Upper lobe of left lung (tissue), 4 donors: ENCODE data around the gene TRIM59.

Source experiments
- CTCF ChIP-seq, 6 experiments: fragments of 450-650 bp in 4 of 6; fragments of 200-600 bp in 2 of 6; sonication (generic) in 2 of 6; IDR thresholded peaks; one replicate each; pipeline ENCODE4 v1.5.1; 2016 to 2019; ENCODE audit warnings: antibody characterized with exemption in 6 of 6
- EP300 ChIP-seq, 4 donors: sonication (generic); formaldehyde crosslinking; IDR thresholded peaks; one replicate each; pipeline ENCODE4 v1.5.1; 2017; ENCODE audit warnings: antibody characterized with exemption in 4 of 4, control low read depth in 2 of 4
- POLR2A ChIP-seq, 4 donors: fragments of 450-650 bp; IDR thresholded peaks; one replicate each; pipeline ENCODE4 v1.5.1; 2016 to 2017; ENCODE audit warnings: antibody characterized with exemption in 4 of 4, mild to moderate bottlenecking in 2 of 4
- POLR2AphosphoS5 ChIP-seq, 2 donors: sonication (generic); formaldehyde crosslinking; IDR thresholded peaks; one replicate each; pipeline ENCODE4 v1.5.1; 2017; ENCODE audit warnings: antibody characterized with exemption in 2 of 2

- TF ChIP-seq CTCF (IDR thresholded peaks at IDR 0.05), result peak; percentile 53 to 87 (median 70)
- no peak for TF ChIP-seq POLR2A (IDR thresholded peaks at IDR 0.05)
- TF ChIP-seq POLR2AphosphoS5 (IDR thresholded peaks at IDR 0.05), result no peak
- no peak for TF ChIP-seq EP300 (IDR thresholded peaks at IDR 0.05)
Measured at GRCh38 chr3:160413613-160414248, 35.9 kb downstream of the TRIM59 start.
